Activated naive CD4-positive, alpha-beta T cell treated with anti-CD3 and anti-CD28 coated beads, Interleukin-2, amount 10 ng/mL, durations not matched to agents 7 days and 5 days (primary cell): ENCODE data around the gene SMARCAL1.
A peak's percentile ranks its signal among the peaks of the same experiment; 100 is the strongest.
"Not testable (repeated sequence)": the region's sequence is repeated elsewhere in the genome, so short reads cannot be mapped to it uniquely, and the experiment has no call there.

Source experiments
- CTCF ChIA-PET: fragments of 350-600 bp; sonication (Branson Sonifier 250); formaldehyde crosslinking; loops from one replicate; lab custom pipeline; 2021; ENCODE audit warnings: antibody characterized with exemption; lab: Charles Lee
- DNase-seq: peaks from one replicate; pipeline ENCODE4 v3.0.0-alpha.2; 2020
- H3K27ac Mint-ChIP-seq: one replicate; pipeline ENCODE4 v1.8.0; 2021; ENCODE audit warnings: mild to moderate bottlenecking, moderate library complexity, mixed read lengths
- H3K27me3 Mint-ChIP-seq: one replicate; pipeline ENCODE4 v1.8.0; 2021; ENCODE audit warnings: mild to moderate bottlenecking, mixed read lengths
- H3K36me3 Mint-ChIP-seq: one replicate; pipeline ENCODE4 v1.8.0; 2021; ENCODE audit warnings: mixed read lengths
- H3K4me1 Mint-ChIP-seq: one replicate; pipeline ENCODE4 v1.8.0; 2021; ENCODE audit warnings: mixed read lengths
- H3K4me3 Mint-ChIP-seq: one replicate; pipeline ENCODE4 v1.8.0; 2021; ENCODE audit warnings: mild to moderate bottlenecking, moderate library complexity, mixed read lengths
- H3K9me3 Mint-ChIP-seq: one replicate; pipeline ENCODE4 v1.8.0; 2021; ENCODE audit warnings: mixed read lengths

The SMARCAL1 gene

GRCh38 chr2:216518566-216519119 is 106.4 kb downstream of the SMARCAL1 start:
- H3K27ac Mint-ChIP-seq, H3K4me1 Mint-ChIP-seq, H3K4me3 Mint-ChIP-seq, H3K9me3 Mint-ChIP-seq, H3K27me3 Mint-ChIP-seq, H3K36me3 Mint-ChIP-seq, DNase-seq: not testable (repeated sequence)
- CTCF ChIA-PET = interaction anchor here (1.0 to 7.6 kb wide), 22 partner anchors 7 to 1195 kb away, joined by 3 to 320 read pairs (median 4); no protein-coding TSS in a partner anchor

GRCh38 chr2:216519154-216519762 is 107.0 kb downstream of the SMARCAL1 start:
- Mint-ChIP-seq H3K4me1 (no peaks in the 10 kb centered on the region), H3K4me3 (no peak overlapping the region), H3K36me3 (no peaks in the 10 kb centered on the region), H3K27ac (no peak overlapping the region), H3K9me3 (no peaks in the 10 kb centered on the region), H3K27me3 (no peaks in the 10 kb centered on the region)
- DNase-seq = peak; percentile 76
- CTCF ChIA-PET = interaction anchor here (0.7 to 7.6 kb wide), 20 partner anchors 13 to 162 kb away, joined by 3 to 320 read pairs (median 4); partner anchors contain the start of gene RPL37A

DNA sequence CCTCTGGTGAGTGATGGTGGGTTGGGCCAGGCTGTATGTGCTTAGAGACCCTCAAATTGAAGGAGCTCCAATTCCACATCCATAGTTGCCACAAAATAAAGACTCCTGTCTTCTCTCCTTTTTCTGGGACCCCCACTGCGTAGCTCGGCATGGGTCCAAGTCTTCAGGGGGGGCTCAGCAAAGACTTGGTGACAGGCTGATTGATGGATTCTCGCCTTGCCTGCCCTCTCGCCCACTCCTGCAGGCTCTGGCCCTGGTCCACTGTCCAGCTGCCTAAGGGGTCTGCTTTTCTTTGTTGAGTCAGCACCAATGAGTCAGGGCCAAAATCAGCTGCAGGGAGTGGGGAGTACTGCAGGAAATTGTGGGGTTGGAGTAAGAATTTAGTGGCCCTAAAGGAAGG is 107.8 kb downstream of the SMARCAL1 start:
- no peaks in the 10 kb centered on the region for H3K36me3 Mint-ChIP-seq
- no peaks in the 10 kb centered on the region for H3K27me3 Mint-ChIP-seq
- no peaks in the 10 kb centered on the region for H3K4me1 Mint-ChIP-seq
- DNase-seq = no peak
- H3K27ac Mint-ChIP-seq = no peak overlapping the region
- CTCF ChIA-PET = interaction anchor here (1.0 to 7.6 kb wide), 16 partner anchors 12 to 161 kb away, joined by 3 to 320 read pairs (median 4); partner anchors contain the start of gene RPL37A
- H3K4me3 Mint-ChIP-seq = no peak overlapping the region
- H3K9me3 Mint-ChIP-seq = no peaks in the 10 kb centered on the region

DNA sequence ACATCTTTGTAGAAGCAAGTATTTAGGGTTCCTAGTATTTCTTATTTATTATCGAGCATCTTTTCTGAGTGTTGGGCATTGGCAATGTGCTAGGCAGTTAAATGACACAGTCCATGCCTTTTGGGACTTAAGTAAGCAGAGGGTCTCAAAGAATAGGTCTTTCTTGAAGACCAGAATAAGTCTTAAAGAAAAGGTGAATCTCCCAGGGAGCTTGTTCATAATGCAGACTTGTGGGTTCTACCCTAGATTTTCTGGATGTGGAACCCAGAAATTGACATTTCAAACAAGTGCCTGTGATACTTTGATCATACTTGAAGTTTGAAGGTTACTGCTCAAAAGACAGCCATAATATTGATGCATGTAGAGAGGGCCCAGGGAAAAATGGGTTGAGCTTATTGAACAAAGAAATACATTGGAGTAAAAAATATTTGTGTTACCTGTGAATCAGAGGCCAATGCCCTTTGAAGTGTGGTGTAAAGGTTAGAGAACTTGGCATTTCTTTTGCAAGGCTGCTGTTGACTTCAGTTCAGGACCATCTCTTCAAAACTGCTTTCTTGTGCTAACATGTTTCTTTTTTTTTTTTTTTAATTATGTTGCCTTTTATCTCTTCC is 110.7 kb downstream of the SMARCAL1 start:
- H3K27ac Mint-ChIP-seq = no peak overlapping the region

GRCh38 chr2:216525972-216526371 is 113.7 kb downstream of the SMARCAL1 start:
- H3K9me3 Mint-ChIP-seq = no peaks in the 10 kb centered on the region
- CTCF ChIA-PET = interaction anchor here (3.3 to 6.3 kb wide), 2 partner anchors 9 to 141 kb away, joined by 17 to 36 read pairs; no protein-coding TSS in a partner anchor
- H3K4me1 Mint-ChIP-seq = no peaks in the 10 kb centered on the region
- H3K4me3 Mint-ChIP-seq = no peak overlapping the region
- H3K27me3 Mint-ChIP-seq = peaks cover 4% of the 10 kb centered on the region
- H3K27ac Mint-ChIP-seq = no peak overlapping the region
- DNase-seq = no peak
- no peaks in the 10 kb centered on the region for H3K36me3 Mint-ChIP-seq

More for the DNA sequence above, 110.7 kb downstream of the SMARCAL1 start:
- Mint-ChIP-seq H3K4me3 (no peak overlapping the region), H3K27me3 (peaks cover 4% of the 10 kb centered on the region), H3K4me1 (no peaks in the 10 kb centered on the region), H3K9me3 (no peaks in the 10 kb centered on the region), H3K36me3 (no peaks in the 10 kb centered on the region)
- no peak for DNase-seq
- CTCF ChIA-PET = interaction anchor here (1.1 to 6.3 kb wide), 2 partner anchors 140 to 144 kb away, joined by 7 to 36 read pairs; no protein-coding TSS in a partner anchor

- Mint-ChIP-seq H3K27ac (no peak overlapping the region), H3K4me1 (no peaks in the 10 kb centered on the region), H3K27me3 (peaks cover 4% of the 10 kb centered on the region), H3K36me3 (no peaks in the 10 kb centered on the region), H3K9me3 (no peaks in the 10 kb centered on the region), H3K4me3 (no peak overlapping the region)
- no peak for DNase-seq
- CTCF ChIA-PET = interaction anchor here (3.3 to 6.3 kb wide), 2 partner anchors 10 to 140 kb away, joined by 17 to 36 read pairs; no protein-coding TSS in a partner anchor
These were observed 114.7 kb downstream of the SMARCAL1 start for GRCh38 chr2:216526939-216527338.

DNA sequence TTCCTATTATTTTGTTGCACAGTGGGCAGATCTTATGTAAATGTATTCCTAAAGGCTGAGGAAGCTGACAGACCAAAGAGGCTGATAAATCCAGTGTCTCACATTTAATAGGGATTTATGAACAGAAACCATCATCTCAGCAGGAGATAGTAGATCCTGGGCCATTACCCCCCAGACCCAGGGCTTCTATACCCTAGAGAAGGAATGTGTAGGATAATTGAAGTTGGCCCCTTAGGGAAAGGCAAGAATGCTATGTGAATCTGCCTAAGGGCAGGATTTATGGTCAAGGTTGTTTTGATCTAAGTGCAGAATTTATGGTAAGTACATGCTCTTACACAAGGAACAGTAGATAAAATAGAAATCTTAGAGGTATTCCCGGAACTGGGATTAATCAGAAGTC is 115.3 kb downstream of the SMARCAL1 start:
- Mint-ChIP-seq H3K27me3 (peaks cover 4% of the 10 kb centered on the region), H3K9me3 (no peaks in the 10 kb centered on the region), H3K27ac (no peak overlapping the region), H3K4me1 (no peaks in the 10 kb centered on the region), H3K4me3 (no peak overlapping the region), H3K36me3 (no peaks in the 10 kb centered on the region)
- no peak for DNase-seq
- CTCF ChIA-PET = interaction anchor here (3.3 to 6.3 kb wide), 2 partner anchors 11 to 139 kb away, joined by 17 to 36 read pairs; no protein-coding TSS in a partner anchor

DNA sequence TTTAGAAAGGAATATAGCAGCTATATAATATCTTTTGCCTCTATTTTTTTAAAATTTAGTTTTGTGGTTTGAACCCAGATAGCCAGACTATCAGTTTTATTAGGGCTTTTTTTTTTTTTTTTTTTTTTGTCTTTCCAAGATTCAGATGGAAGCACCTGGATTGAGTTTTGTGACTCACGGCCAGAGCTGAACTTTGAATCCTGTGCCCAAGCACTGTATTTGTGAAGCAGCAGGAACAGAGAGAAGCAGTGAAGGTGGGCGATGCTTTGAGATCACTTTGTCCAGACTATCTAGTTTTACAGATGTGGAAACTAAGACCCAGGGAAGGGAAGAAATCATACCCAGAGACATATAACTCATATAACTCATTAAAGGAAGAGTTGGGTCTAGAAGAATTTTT is 120.3 kb downstream of the SMARCAL1 start:
- Mint-ChIP-seq H3K27me3 (no peaks in the 10 kb centered on the region), H3K4me1 (peaks cover 13% of the 10 kb centered on the region)
- CTCF ChIA-PET = interaction anchor here (1.8 kb wide), 1 partner anchor 13 kb away, joined by 6 read pairs; no protein-coding TSS in a partner anchor

More for the DNA sequence above, 120.3 kb downstream of the SMARCAL1 start:
- DNase-seq = no peak
- H3K27ac Mint-ChIP-seq = no peak overlapping the region
- no peaks in the 10 kb centered on the region for H3K36me3 Mint-ChIP-seq
- no peak overlapping the region for H3K4me3 Mint-ChIP-seq
- no peaks in the 10 kb centered on the region for H3K9me3 Mint-ChIP-seq
